H54 (cell line): ENCODE results near the gene HLX.
A peak's percentile ranks its signal among the peaks of the same experiment; 100 is the strongest.

Experiments used
- DNase-seq: peaks from one replicate; pipeline ENCODE4 v3.0.0; 2011; ENCODE audit warnings: low spot score, mixed read lengths; ENCODE audit not compliant: insufficient read length
- FAIRE-seq: peaks from 3 replicates; lab custom pipeline; 2011; peaks lifted over from hg19 to GRCh38; lab: Jason Lieb, UNC
- POLR2A ChIP-seq: IDR thresholded peaks from 2 replicates; pipeline ENCODE4 v1.6.1; 2011; ENCODE audit warnings: low read depth, mild to moderate bottlenecking, low read length

The HLX gene

GRCh38 chr1:220877377-220878095, 1.7 kb upstream of the HLX start:
- FAIRE-seq (no peak), DNase-seq (no peak)
- no peak for TF ChIP-seq POLR2A

GRCh38 chr1:220878191-220879075, 810 bp upstream of the HLX start:
- FAIRE-seq, result no peak
- no peak for TF ChIP-seq POLR2A
- DNase-seq, result no peak

- DNase-seq (peak; percentile 68), FAIRE-seq (no peak)
- TF ChIP-seq POLR2A, result peak; percentile 26
Observed at GRCh38 chr1:220879509-220880361, 492 bp downstream of the HLX start.

- FAIRE-seq (no peak), DNase-seq (no peak)
- no peak for TF ChIP-seq POLR2A
Observed at GRCh38 chr1:220880362-220880670, 1.1 kb downstream of the HLX start.

GRCh38 chr1:220880726-220881506, 1.7 kb downstream of the HLX start:
- FAIRE-seq (no peak), DNase-seq (no peak)
- no peak for TF ChIP-seq POLR2A

GRCh38 chr1:220882061-220882891, 3.0 kb downstream of the HLX start:
- DNase-seq (no peak), FAIRE-seq (no peak)
- no peak for TF ChIP-seq POLR2A

- FAIRE-seq (no peak), DNase-seq (no peak)
- no peak for TF ChIP-seq POLR2A
Observed at GRCh38 chr1:220884109-220884980, 5.1 kb downstream of the HLX start.

GRCh38 chr1:220884981-220885918, 6.0 kb downstream of the HLX start:
- no peak for TF ChIP-seq POLR2A
- FAIRE-seq (no peak), DNase-seq (no peak)

GRCh38 chr1:220885971-220886370, 6.7 kb downstream of the HLX start:
- TF ChIP-seq POLR2A, result no peak
- FAIRE-seq (no peak), DNase-seq (no peak)

- FAIRE-seq, result no peak
- no peak for TF ChIP-seq POLR2A
- DNase-seq, result no peak
Observed at GRCh38 chr1:220886470-220887201, 7.4 kb downstream of the HLX start.
